Measurements from ENCODE around the gene UMOD.

The UMOD gene

GRCh38 chr16:20319406-20319805 is 33.1 kb downstream of the UMOD start:
- ATAC-seq: no peak
- TF ChIP-seq ZNF8 (CRISPR knock-in tag; IDR thresholded peaks at IDR 0.05): no peak
- TF ChIP-seq ZFP3 (CRISPR knock-in tag; IDR thresholded peaks at IDR 0.05): no peak
- TF ChIP-seq BACH2 (CRISPR knock-in tag; IDR thresholded peaks at IDR 0.05; ENCODE audit: borderline replicate concordance): no peak
- no peak for TF ChIP-seq SNAI2 (CRISPR knock-in tag; IDR thresholded peaks at IDR 0.05)
- no peak for TF ChIP-seq ZNF565 (CRISPR knock-in tag; conservative IDR thresholded peaks at IDR 0.05; ENCODE audit: low read depth)
- no peak for TF ChIP-seq TOX (CRISPR knock-in tag; IDR thresholded peaks at IDR 0.05; ENCODE audit: borderline replicate concordance)
- no peak for TF ChIP-seq POU6F1 (CRISPR knock-in tag; IDR thresholded peaks at IDR 0.05; ENCODE audit: borderline replicate concordance, low read depth)
- TF ChIP-seq ZC3H10 (CRISPR knock-in tag; IDR thresholded peaks at IDR 0.05): no peak
- TF ChIP-seq ESRRG (CRISPR knock-in tag; IDR thresholded peaks at IDR 0.05): no peak
- TF ChIP-seq ZNF70 (CRISPR knock-in tag; IDR thresholded peaks at IDR 0.05): no peak
- TF ChIP-seq PPARA (CRISPR knock-in tag; IDR thresholded peaks at IDR 0.05; ENCODE audit: borderline replicate concordance): no peak
- TF ChIP-seq CREB5 (CRISPR knock-in tag; IDR thresholded peaks at IDR 0.05; ENCODE audit: low read depth): no peak
- no peak for TF ChIP-seq TSHZ2 (CRISPR knock-in tag; IDR thresholded peaks at IDR 0.05)
- TF ChIP-seq RARB (CRISPR knock-in tag; IDR thresholded peaks at IDR 0.05): no peak

- TF ChIP-seq BACH2 (CRISPR knock-in tag; IDR thresholded peaks at IDR 0.05; ENCODE audit: borderline replicate concordance) (no peak), CSRNP3 (CRISPR knock-in tag; IDR thresholded peaks at IDR 0.05) (no peak), GLIS3 (CRISPR knock-in tag; IDR thresholded peaks at IDR 0.05) (no peak), ZC3H10 (CRISPR knock-in tag; IDR thresholded peaks at IDR 0.05) (no peak), TOX (CRISPR knock-in tag; IDR thresholded peaks at IDR 0.05; ENCODE audit: borderline replicate concordance) (no peak), ZNF8 (CRISPR knock-in tag; IDR thresholded peaks at IDR 0.05) (no peak), ISL1 (CRISPR knock-in tag; IDR thresholded peaks at IDR 0.05) (no peak), RARB (CRISPR knock-in tag; IDR thresholded peaks at IDR 0.05) (no peak), OSR1 (CRISPR knock-in tag; IDR thresholded peaks at IDR 0.05) (no peak), ZFP3 (CRISPR knock-in tag; IDR thresholded peaks at IDR 0.05) (no peak), ZFP30 (CRISPR knock-in tag; IDR thresholded peaks at IDR 0.05) (no peak)
Measured at GRCh38 chr16:20318437-20318836, 34.1 kb downstream of the UMOD start.

GRCh38 chr16:20318006-20318405 is 34.5 kb downstream of the UMOD start:
- no peak for ATAC-seq
- TF ChIP-seq TSHZ2 (CRISPR knock-in tag; IDR thresholded peaks at IDR 0.05) (no peak), ARNTL (CRISPR knock-in tag; IDR thresholded peaks at IDR 0.05; ENCODE audit: borderline replicate concordance, low read depth) (no peak), ZFP3 (CRISPR knock-in tag; IDR thresholded peaks at IDR 0.05) (no peak), ESRRG (CRISPR knock-in tag; IDR thresholded peaks at IDR 0.05) (no peak), BACH2 (CRISPR knock-in tag; IDR thresholded peaks at IDR 0.05; ENCODE audit: borderline replicate concordance) (no peak), ZC3H10 (CRISPR knock-in tag; IDR thresholded peaks at IDR 0.05) (no peak), GLIS3 (CRISPR knock-in tag; IDR thresholded peaks at IDR 0.05) (no peak), TOX (CRISPR knock-in tag; IDR thresholded peaks at IDR 0.05; ENCODE audit: borderline replicate concordance) (no peak), CSRNP3 (CRISPR knock-in tag; IDR thresholded peaks at IDR 0.05) (no peak), ZNF565 (CRISPR knock-in tag; conservative IDR thresholded peaks at IDR 0.05; ENCODE audit: low read depth) (no peak)

More at GRCh38 chr16:20318437-20318836, 34.1 kb downstream of the UMOD start:
- no peak for ATAC-seq
